ENCODE results near the gene ARMC12.

- TF ChIP-seq SNAI2 (CRISPR knock-in tag; IDR thresholded peaks at IDR 0.05) (no peak), ZFP3 (CRISPR knock-in tag; IDR thresholded peaks at IDR 0.05) (no peak), ZNF70 (CRISPR knock-in tag; IDR thresholded peaks at IDR 0.05) (no peak), ZC3H10 (CRISPR knock-in tag; IDR thresholded peaks at IDR 0.05) (no peak), PATZ1 (CRISPR knock-in tag; IDR thresholded peaks at IDR 0.05; ENCODE audit: borderline replicate concordance) (no peak), CSRNP3 (CRISPR knock-in tag; IDR thresholded peaks at IDR 0.05) (no peak), PPARA (CRISPR knock-in tag; IDR thresholded peaks at IDR 0.05; ENCODE audit: borderline replicate concordance) (no peak), ESRRG (CRISPR knock-in tag; IDR thresholded peaks at IDR 0.05) (no peak), CREB5 (CRISPR knock-in tag; IDR thresholded peaks at IDR 0.05; ENCODE audit: low read depth) (no peak), ZFP30 (CRISPR knock-in tag; IDR thresholded peaks at IDR 0.05) (no peak), BACH2 (CRISPR knock-in tag; IDR thresholded peaks at IDR 0.05; ENCODE audit: borderline replicate concordance) (no peak), ZNF565 (CRISPR knock-in tag; conservative IDR thresholded peaks at IDR 0.05; ENCODE audit: low read depth) (no peak)
Measured at GRCh38 chr6:35724471-35724870, 12.4 kb upstream of the ARMC12 start.
